ENCODE results near the gene SLN. TPM values are rescaled to one million over a fixed set of nuclear protein-coding genes. Genes with fewer than 3 reads are reported as not detected.

SLN gene
- total RNA-seq, 1 experiment from 2014 or later = not detected

- peak; percentile 93 for ATAC-seq
- Histone ChIP-seq H3K27ac (ENCODE audit: low read depth, low read length) (no peak overlapping the region), H3K79me2 (ENCODE audit: insufficient read depth, low read length) (no peaks in the 10 kb centered on the region), H3K9me2 (ENCODE audit: insufficient read depth) (no peaks in the 10 kb centered on the region), H3K4me1 (ENCODE audit: control insufficient read depth in 1 of 2, insufficient read depth in 2 of 2, low read length in 2 of 2) (no peaks in the 10 kb centered on the region), H3K9me3 (ENCODE audit: control insufficient read depth in 1 of 2, insufficient read depth in 1 of 2, low read depth in 1 of 2, low read length in 2 of 2) (no peaks in the 10 kb centered on the region), H2AFZ (ENCODE audit: low read depth, low read length, poor library complexity, severe bottlenecking) (peak overlapping the region; percentile 29), H3K36me3 (ENCODE audit: control insufficient read depth in 1 of 2, insufficient read depth in 2 of 2, low read length in 2 of 2) (no peaks in the 10 kb centered on the region), H3K9ac (ENCODE audit: low read length) (no peak overlapping the region), H3K4me2 (ENCODE audit: low read length) (no peak overlapping the region), H4K20me1 (ENCODE audit: insufficient read depth) (no peaks in the 10 kb centered on the region), H3K27me3 (ENCODE audit: insufficient read depth, low read length) (no peaks in the 10 kb centered on the region), H3K4me3 (replicated peaks in 1 of 2; ENCODE audit: low read depth in 1 of 2, low read length in 2 of 2) (no peak overlapping the region)
- BruUV-seq (replicated peaks) = no TSS peak
- TF ChIP-seq CTCF (IDR thresholded peaks at IDR 0.05 in 2 of 3, conservative IDR thresholded peaks at IDR 0.05 in 1 of 3; ENCODE audit: borderline replicate concordance in 1 of 3, insufficient read depth in 1 of 3, low read depth in 2 of 3, low read length in 2 of 3) = peak in 2 of 3 experiments; percentile 62 to 73; a peak in 4 of 6 replicates
- no peak for TF ChIP-seq TCF7L2 (IDR thresholded peaks at IDR 0.05; ENCODE audit: borderline replicate concordance, extremely low read depth, insufficient read depth, insufficient read length)
- peak; percentile 56 for DNase-seq (ENCODE audit: low read depth, low spot score)
- ChIA-PET POLR2A (no interaction called here), RAD21 (ENCODE audit: low non-redundant PET in 1 of 2, low total read pairs in 2 of 2, uncharacterized antibody in 2 of 2, unreplicated experiment in 2 of 2) (no interaction called here), CTCF (interaction anchor here (1.5 kb wide), 1 partner anchor 119 kb away, joined by 3 read pairs; no protein-coding TSS in a partner anchor)
- intact Hi-C loops (cut with micrococcal nuclease) = no loop called here
These were observed 28.0 kb downstream of the SLN start for GRCh38 chr11:107683807-107684206.

GRCh38 chr11:107683061-107683460 lies 28.8 kb downstream of the SLN start:
- H3K9ac ChIP-seq (ENCODE audit: low read length) = no peak overlapping the region
- H4K20me1 ChIP-seq (ENCODE audit: insufficient read depth) = no peaks in the 10 kb centered on the region
- no peak overlapping the region for H3K4me3 ChIP-seq (replicated peaks in 1 of 2; ENCODE audit: low read depth in 1 of 2, low read length in 2 of 2)
- CTCF ChIA-PET = interaction anchor here (1.5 kb wide), 1 partner anchor 119 kb away, joined by 3 read pairs; no protein-coding TSS in a partner anchor
- RAD21 ChIA-PET (ENCODE audit: low non-redundant PET in 1 of 2, low total read pairs in 2 of 2, uncharacterized antibody in 2 of 2, unreplicated experiment in 2 of 2) = no interaction called here
- H3K36me3 ChIP-seq (ENCODE audit: control insufficient read depth in 1 of 2, insufficient read depth in 2 of 2, low read length in 2 of 2) = no peaks in the 10 kb centered on the region
- H2AFZ ChIP-seq (ENCODE audit: low read depth, low read length, poor library complexity, severe bottlenecking) = no peak overlapping the region
- H3K4me2 ChIP-seq (ENCODE audit: low read length) = no peak overlapping the region
- no peak overlapping the region for H3K27ac ChIP-seq (ENCODE audit: low read depth, low read length)
- no TSS peak for BruUV-seq (replicated peaks)
- no peak for DNase-seq (ENCODE audit: low read depth, low spot score)
- no peaks in the 10 kb centered on the region for H3K9me2 ChIP-seq (ENCODE audit: insufficient read depth)
- no peaks in the 10 kb centered on the region for H3K9me3 ChIP-seq (ENCODE audit: control insufficient read depth in 1 of 2, insufficient read depth in 1 of 2, low read depth in 1 of 2, low read length in 2 of 2)
- ATAC-seq = no peak
- H3K27me3 ChIP-seq (ENCODE audit: insufficient read depth, low read length) = no peaks in the 10 kb centered on the region
- H3K4me1 ChIP-seq (ENCODE audit: control insufficient read depth in 1 of 2, insufficient read depth in 2 of 2, low read length in 2 of 2) = no peaks in the 10 kb centered on the region
- intact Hi-C loops (cut with micrococcal nuclease) = no loop called here
- POLR2A ChIA-PET = no interaction called here
- H3K79me2 ChIP-seq (ENCODE audit: insufficient read depth, low read length) = no peaks in the 10 kb centered on the region
- TF ChIP-seq EGR1 (IDR thresholded peaks at IDR 0.05; ENCODE audit: low read depth) (no peak), EZH2phosphoT487 (IDR thresholded peaks at IDR 0.05; ENCODE audit: borderline replicate concordance) (no peak), ZFX (IDR thresholded peaks at IDR 0.05) (no peak), POLR2A (IDR thresholded peaks at IDR 0.05; ENCODE audit: borderline replicate concordance, extremely low read depth, insufficient read depth, insufficient read length) (no peak), ELF1 (IDR thresholded peaks at IDR 0.05; ENCODE audit: borderline replicate concordance, low read depth) (no peak), SRF (IDR thresholded peaks at IDR 0.05; ENCODE audit: low read depth) (no peak), CTCF (IDR thresholded peaks at IDR 0.05 in 2 of 3, conservative IDR thresholded peaks at IDR 0.05 in 1 of 3; ENCODE audit: borderline replicate concordance in 1 of 3, insufficient read depth in 1 of 3, low read depth in 2 of 3, low read length in 2 of 3) (no peak), POLR2AphosphoS5 (IDR thresholded peaks at IDR 0.05; ENCODE audit: low read depth, low read length) (no peak), YY1 (IDR thresholded peaks at IDR 0.05; ENCODE audit: extremely low read depth, insufficient replicate concordance, low read depth, low read length) (no peak), JUND (IDR thresholded peaks at IDR 0.05) (no peak), SP1 (IDR thresholded peaks at IDR 0.05; ENCODE audit: low read depth) (no peak), SIN3A (IDR thresholded peaks at IDR 0.05; ENCODE audit: low read depth) (no peak), MAX (IDR thresholded peaks at IDR 0.05) (no peak), CBX3 (IDR thresholded peaks at IDR 0.05; ENCODE audit: low read depth) (no peak), EZH2 (IDR thresholded peaks at IDR 0.05) (no peak)

All from HCT116 (cell line).